T-helper 1 cell treated with Interleukin-12 subunit alpha and Interleukin-12 subunit beta and Interleukin-4 antibody, amounts not matched to agents 30 μg/mL and 1 μg/mL, for 36 hours (primary cell): Measurements from ENCODE around the gene ASIC4.

ENCODE experiments used
- H3K27ac Mint-ChIP-seq: one replicate; pipeline ENCODE4 v1.8.0; 2021; ENCODE audit warnings: mild to moderate bottlenecking, mixed read lengths
- H3K27me3 Mint-ChIP-seq: one replicate; pipeline ENCODE4 v1.8.0; 2021; ENCODE audit warnings: low read depth, mixed read lengths
- H3K36me3 Mint-ChIP-seq: one replicate; pipeline ENCODE4 v1.8.0; 2021; ENCODE audit warnings: low read depth, mixed read lengths
- H3K4me1 Mint-ChIP-seq: one replicate; pipeline ENCODE4 v1.8.0; 2021; ENCODE audit warnings: low read depth, mixed read lengths
- H3K4me3 Mint-ChIP-seq: one replicate; pipeline ENCODE4 v1.8.0; 2021; ENCODE audit warnings: mild to moderate bottlenecking, moderate library complexity, mixed read lengths
- H3K9me3 Mint-ChIP-seq: one replicate; pipeline ENCODE4 v1.8.0; 2021; ENCODE audit warnings: mixed read lengths

Gene ASIC4, protein sequence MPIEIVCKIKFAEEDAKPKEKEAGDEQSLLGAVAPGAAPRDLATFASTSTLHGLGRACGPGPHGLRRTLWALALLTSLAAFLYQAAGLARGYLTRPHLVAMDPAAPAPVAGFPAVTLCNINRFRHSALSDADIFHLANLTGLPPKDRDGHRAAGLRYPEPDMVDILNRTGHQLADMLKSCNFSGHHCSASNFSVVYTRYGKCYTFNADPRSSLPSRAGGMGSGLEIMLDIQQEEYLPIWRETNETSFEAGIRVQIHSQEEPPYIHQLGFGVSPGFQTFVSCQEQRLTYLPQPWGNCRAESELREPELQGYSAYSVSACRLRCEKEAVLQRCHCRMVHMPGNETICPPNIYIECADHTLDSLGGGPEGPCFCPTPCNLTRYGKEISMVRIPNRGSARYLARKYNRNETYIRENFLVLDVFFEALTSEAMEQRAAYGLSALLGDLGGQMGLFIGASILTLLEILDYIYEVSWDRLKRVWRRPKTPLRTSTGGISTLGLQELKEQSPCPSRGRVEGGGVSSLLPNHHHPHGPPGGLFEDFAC

DNA sequence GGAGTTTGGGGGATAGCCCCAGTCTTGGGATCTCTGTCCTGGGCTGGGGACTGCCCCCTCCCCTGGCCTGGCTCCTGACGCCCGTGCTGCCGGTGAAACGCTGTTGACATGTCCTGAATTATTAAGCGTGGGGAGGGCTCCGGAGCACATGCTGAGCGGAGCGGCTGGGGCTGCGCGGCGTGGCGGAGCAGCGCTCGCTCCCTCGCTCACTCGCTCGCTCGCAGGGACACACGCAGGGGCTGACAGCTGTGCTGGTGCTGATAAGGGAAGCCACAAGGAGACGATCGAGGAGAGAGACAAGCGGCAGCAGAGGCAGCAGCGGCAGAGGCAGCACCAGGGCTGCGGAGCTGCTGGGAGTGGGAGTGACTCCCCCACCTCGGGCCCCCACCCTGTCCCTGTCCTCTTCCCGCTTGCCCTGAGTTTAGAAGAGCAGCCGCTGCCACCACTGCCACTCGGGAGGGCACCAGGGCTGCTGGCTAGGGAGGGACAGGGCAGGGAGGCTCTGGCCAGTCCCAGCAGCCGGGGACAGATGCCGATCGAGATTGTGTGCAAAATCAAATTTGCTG lies at the start of gene ASIC4:
ASIC4 (plus strand) TSS at position 287 of the 566 bp plus-strand sequence; CDS start at position 530, 243 bp downstream.
- Mint-ChIP-seq H3K36me3 (peaks cover 1% of the 10 kb centered on the region), H3K9me3 (no peaks in the 10 kb centered on the region), H3K4me1 (peaks cover 4% of the 10 kb centered on the region), H3K27me3 (peaks cover 79% of the 10 kb centered on the region), H3K27ac (no peak within 1 kb of the TSS), H3K4me3 (no peak within 1 kb of the TSS)

DNA sequence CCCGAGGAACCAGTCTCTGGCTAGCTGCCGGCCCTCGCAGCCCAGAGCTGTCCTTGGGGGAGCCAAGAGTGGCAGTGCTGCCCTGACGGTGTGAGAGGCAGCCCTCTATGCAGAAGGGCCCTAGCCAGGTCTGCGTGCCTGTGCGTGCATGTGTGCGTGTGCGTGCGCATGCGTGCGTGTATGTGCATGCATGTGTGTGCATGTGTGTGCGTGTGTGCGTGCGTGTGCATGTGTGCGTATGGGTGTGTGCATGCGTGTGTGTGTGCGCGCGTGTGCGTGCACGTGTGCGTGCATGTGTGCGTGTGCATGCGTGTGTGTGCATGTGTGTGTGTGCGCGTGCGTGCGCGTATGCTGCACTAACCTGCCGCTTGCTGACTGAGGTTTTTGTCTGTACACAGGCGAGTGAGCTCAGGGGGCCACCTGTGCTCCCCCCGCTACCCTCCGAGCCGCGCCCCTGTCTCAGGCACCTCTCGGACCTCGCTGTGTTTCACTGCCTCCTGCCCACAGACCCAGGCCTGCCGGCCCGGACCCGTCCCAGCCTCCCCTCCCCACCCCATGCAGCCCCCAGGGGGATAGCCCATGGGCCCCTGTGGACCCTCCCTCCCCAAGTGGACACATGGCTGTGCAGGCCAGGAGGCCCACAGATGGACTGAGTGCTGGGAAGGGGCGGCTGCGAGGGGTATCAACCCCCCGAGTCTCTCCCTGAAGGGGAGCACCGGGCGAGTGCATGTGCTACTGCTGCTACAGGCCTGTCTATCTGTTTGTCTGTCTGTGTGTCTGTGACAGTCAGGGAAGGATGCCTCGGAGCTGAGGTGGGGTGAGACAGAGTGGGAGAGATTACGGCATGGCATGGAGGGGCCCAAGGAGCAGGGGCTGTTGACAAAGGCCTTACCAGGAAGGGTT lies 48.4 kb upstream of the ASIC4 start:
- H3K4me3 Mint-ChIP-seq = no peak overlapping the region

GRCh38 chr2:219466816-219467735 lies 47.2 kb upstream of the ASIC4 start:
- no peaks in the 10 kb centered on the region for H3K4me1 Mint-ChIP-seq
- H3K27ac Mint-ChIP-seq = no peak overlapping the region
- H3K36me3 Mint-ChIP-seq = no peaks in the 10 kb centered on the region
- H3K27me3 Mint-ChIP-seq = no peaks in the 10 kb centered on the region
- no peaks in the 10 kb centered on the region for H3K9me3 Mint-ChIP-seq
- no peak overlapping the region for H3K4me3 Mint-ChIP-seq

More for the DNA sequence above, 48.4 kb upstream of the ASIC4 start:
- Mint-ChIP-seq H3K36me3 (no peaks in the 10 kb centered on the region), H3K4me1 (no peaks in the 10 kb centered on the region), H3K27me3 (no peaks in the 10 kb centered on the region), H3K27ac (no peak overlapping the region), H3K9me3 (no peaks in the 10 kb centered on the region)

GRCh38 chr2:219467736-219468075 lies 46.6 kb upstream of the ASIC4 start:
- H3K27ac Mint-ChIP-seq = no peak overlapping the region
- no peaks in the 10 kb centered on the region for H3K27me3 Mint-ChIP-seq
- H3K36me3 Mint-ChIP-seq = no peaks in the 10 kb centered on the region
- no peak overlapping the region for H3K4me3 Mint-ChIP-seq
- no peaks in the 10 kb centered on the region for H3K4me1 Mint-ChIP-seq
- H3K9me3 Mint-ChIP-seq = no peaks in the 10 kb centered on the region

- Mint-ChIP-seq H3K4me1 (no peaks in the 10 kb centered on the region), H3K27ac (no peak overlapping the region), H3K4me3 (no peak overlapping the region), H3K36me3 (no peaks in the 10 kb centered on the region), H3K9me3 (no peaks in the 10 kb centered on the region), H3K27me3 (no peaks in the 10 kb centered on the region)
Measured at GRCh38 chr2:219468410-219469185, 45.7 kb upstream of the ASIC4 start.

DNA sequence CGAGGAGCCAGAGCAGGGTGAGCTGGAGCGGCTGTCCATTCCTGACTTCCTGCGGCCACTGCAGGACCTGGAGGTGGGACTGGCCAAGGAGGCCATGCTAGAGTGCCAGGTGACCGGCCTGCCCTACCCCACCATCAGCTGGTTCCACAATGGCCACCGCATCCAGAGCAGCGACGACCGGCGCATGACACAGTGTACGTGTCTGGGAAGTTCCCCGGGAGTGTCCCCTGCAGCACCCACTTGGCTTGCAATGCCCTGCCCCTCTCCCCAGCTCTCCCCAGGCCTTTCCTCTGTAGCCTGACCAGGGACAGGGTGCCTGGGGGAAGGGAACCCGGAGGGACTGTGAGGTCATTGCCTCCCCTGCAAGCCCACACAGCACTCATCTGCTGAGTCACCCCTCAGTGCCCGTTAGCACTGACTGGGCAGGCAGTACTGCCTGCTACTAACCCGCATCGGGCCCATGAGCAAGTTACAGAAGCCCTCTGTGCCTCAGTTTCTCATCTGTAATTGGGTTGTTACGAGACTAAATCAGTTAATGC lies 45.0 kb upstream of the ASIC4 start:
- Mint-ChIP-seq H3K27ac (no peak overlapping the region), H3K4me3 (no peak overlapping the region), H3K36me3 (no peaks in the 10 kb centered on the region), H3K4me1 (no peaks in the 10 kb centered on the region), H3K9me3 (no peaks in the 10 kb centered on the region), H3K27me3 (no peaks in the 10 kb centered on the region)

DNA sequence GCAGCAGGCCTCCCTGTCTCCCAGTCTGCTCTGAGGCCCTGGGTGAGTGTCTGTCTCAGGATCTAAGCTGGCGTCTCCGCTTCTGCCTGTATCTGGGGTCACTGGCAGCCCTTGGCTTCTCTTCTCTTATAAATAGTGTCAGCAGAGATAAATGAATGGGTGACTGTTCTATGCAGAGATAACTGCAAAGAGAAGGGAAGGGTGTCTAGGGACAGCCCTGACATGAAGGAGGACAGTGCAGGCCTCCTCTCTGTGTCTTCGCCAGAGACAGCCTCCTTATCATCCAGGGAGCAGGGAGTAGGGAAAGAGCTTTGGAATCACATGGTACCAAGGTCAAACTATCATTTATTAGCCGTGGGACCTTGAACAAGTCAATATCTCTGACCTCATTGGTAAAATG lies 43.9 kb upstream of the ASIC4 start:
- H3K9me3 Mint-ChIP-seq = no peaks in the 10 kb centered on the region
- no peaks in the 10 kb centered on the region for H3K4me1 Mint-ChIP-seq
- no peak overlapping the region for H3K4me3 Mint-ChIP-seq
- no peaks in the 10 kb centered on the region for H3K36me3 Mint-ChIP-seq
- H3K27me3 Mint-ChIP-seq = no peaks in the 10 kb centered on the region
- H3K27ac Mint-ChIP-seq = no peak overlapping the region

DNA sequence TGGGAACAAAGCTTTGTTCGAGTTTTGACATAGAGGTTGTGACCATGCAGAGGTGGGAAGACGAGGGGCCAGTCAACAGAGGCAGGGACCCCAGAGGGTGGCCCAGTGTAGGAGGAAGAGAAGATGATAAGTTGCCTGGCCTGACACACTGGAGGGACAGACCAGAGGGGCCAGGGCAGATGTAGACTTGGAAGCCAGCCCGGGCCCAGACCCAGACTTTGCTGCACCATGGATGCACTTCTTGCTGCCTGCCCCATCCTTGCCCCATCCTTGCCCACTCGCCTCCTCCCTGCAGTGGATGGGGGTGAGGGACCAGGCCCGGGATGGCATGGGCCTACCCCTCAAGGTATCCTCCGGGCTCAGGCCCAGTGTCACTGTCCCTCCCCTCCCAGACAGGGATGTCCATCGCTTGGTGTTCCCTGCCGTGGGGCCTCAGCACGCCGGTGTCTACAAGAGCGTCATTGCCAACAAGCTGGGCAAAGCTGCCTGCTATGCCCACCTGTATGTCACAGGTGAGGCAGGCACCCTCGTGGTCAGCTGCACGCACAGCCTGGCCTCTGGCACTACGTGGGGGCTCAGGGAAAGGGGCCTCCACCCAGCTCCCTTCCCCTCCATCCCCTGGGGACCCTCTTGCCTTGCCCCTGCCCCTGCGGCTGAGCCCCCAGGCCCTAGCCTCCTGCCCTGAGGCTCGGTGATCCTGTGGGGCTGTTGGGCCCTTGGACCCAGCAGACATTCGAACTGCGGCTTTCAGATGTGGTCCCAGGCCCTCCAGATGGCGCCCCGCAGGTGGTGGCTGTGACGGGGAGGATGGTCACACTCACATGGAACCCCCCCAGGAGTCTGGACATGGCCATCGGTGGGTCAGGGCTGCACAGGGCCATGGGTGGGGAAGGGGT lies 42.6 kb upstream of the ASIC4 start:
- H3K27ac Mint-ChIP-seq = no peak overlapping the region
- H3K4me1 Mint-ChIP-seq = peaks cover 3% of the 10 kb centered on the region
- H3K27me3 Mint-ChIP-seq = peaks cover 3% of the 10 kb centered on the region
- no peaks in the 10 kb centered on the region for H3K9me3 Mint-ChIP-seq
- H3K4me3 Mint-ChIP-seq = no peak overlapping the region
- no peaks in the 10 kb centered on the region for H3K36me3 Mint-ChIP-seq

GRCh38 chr2:219472629-219473187 lies 41.6 kb upstream of the ASIC4 start:
- H3K9me3 Mint-ChIP-seq = no peaks in the 10 kb centered on the region
- no peaks in the 10 kb centered on the region for H3K36me3 Mint-ChIP-seq
- peaks cover 3% of the 10 kb centered on the region for H3K27me3 Mint-ChIP-seq

GRCh38 chr2:219473511-219473910 lies 40.8 kb upstream of the ASIC4 start:
- Mint-ChIP-seq H3K4me3 (no peak overlapping the region), H3K9me3 (no peaks in the 10 kb centered on the region), H3K36me3 (no peaks in the 10 kb centered on the region), H3K27me3 (peaks cover 3% of the 10 kb centered on the region), H3K27ac (no peak overlapping the region), H3K4me1 (peaks cover 3% of the 10 kb centered on the region)

More at GRCh38 chr2:219472629-219473187, 41.6 kb upstream of the ASIC4 start:
- Mint-ChIP-seq H3K4me3 (no peak overlapping the region), H3K27ac (no peak overlapping the region), H3K4me1 (peaks cover 3% of the 10 kb centered on the region)

DNA sequence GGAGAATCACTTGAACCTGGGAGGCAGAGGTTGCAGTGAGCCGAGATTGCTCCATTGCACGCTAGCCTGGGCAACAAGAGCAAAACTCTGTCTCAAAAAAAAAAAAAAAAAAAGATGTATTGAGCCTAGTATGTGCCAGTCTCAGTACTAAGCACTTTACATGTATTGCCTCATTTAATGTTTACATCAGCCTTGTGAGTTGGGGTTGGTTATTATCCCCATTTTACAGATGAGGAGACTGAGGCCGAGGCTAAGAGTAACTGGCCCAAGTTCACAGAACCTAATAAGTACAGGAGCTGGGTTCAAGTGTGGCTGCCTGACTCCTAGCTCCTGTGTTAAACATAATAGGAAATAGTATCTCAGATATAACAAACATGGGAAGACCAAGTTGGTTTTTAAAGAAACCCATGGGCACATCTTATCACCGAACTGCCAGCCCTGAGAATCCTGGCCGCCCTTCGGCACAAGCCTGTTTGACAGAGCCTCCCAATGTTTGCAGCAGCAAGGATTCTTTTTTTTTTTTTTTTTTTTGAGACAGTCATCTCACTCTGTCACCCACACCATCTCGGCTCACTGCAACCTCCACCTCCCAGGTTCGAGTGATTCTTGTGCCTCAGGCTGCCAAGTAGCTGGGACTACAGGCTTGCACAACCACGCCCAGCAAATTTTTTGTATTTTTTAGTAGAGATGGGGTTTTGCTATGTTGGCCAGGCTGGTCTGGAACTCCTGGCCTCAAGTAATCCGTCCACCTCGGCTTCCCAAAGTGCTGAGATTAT lies 39.8 kb upstream of the ASIC4 start:
- H3K27me3 Mint-ChIP-seq = peaks cover 3% of the 10 kb centered on the region
- H3K27ac Mint-ChIP-seq = no peak overlapping the region
- no peaks in the 10 kb centered on the region for H3K9me3 Mint-ChIP-seq
- H3K36me3 Mint-ChIP-seq = no peaks in the 10 kb centered on the region
- peaks cover 3% of the 10 kb centered on the region for H3K4me1 Mint-ChIP-seq
- no peak overlapping the region for H3K4me3 Mint-ChIP-seq
